Hepatocyte (in vitro differentiated cells): Measurements from ENCODE around the gene COL15A1. TPM values are rescaled to one million over a fixed set of nuclear protein-coding genes. Genes with fewer than 3 reads are reported as not detected.

Experiments
- DNase-seq: peaks from one replicate; pipeline ENCODE4 v3.0.0-alpha.2; 2016; ENCODE audit warnings: low spot score
- H2AFZ ChIP-seq: fragments of 200-600 bp; sonication (generic); 2 replicates; pipeline ENCODE4 v1.6.0; 2016; ENCODE audit warnings: antibody characterized with exemption, mild to moderate bottlenecking
- H3K27ac ChIP-seq: fragments of 200-600 bp; sonication (generic); 2 replicates; pipeline ENCODE4 v1.5.1; 2016; ENCODE audit warnings: mild to moderate bottlenecking
- H3K27me3 ChIP-seq: fragments of 200-600 bp; sonication (generic); 2 replicates; pipeline ENCODE4 v1.6.1; 2016
- H3K36me3 ChIP-seq: fragments of 200-600 bp; sonication (generic); replicated peaks from 2 replicates; pipeline ENCODE4 v1.5.1; 2016; ENCODE audit warnings: low read depth; ENCODE audit not compliant: insufficient read depth
- H3K4me1 ChIP-seq: fragments of 200-600 bp; sonication (generic); 2 replicates; pipeline ENCODE4 v1.5.1; 2016; ENCODE audit warnings: mild to moderate bottlenecking, moderate library complexity; ENCODE audit not compliant: insufficient read depth
- H3K4me2 ChIP-seq: fragments of 200-600 bp; sonication (generic); 2 replicates; pipeline ENCODE4 v1.6.0; 2016
- H3K4me3 ChIP-seq: fragments of 200-600 bp; sonication (generic); 2 replicates; pipeline ENCODE4 v1.5.1; 2016; ENCODE audit warnings: mild to moderate bottlenecking
- H3K79me2 ChIP-seq: fragments of 200-600 bp; sonication (generic); 2 replicates; pipeline ENCODE4 v1.6.0; 2017; ENCODE audit warnings: mild to moderate bottlenecking
- H3K9me2 ChIP-seq: fragments of 200-600 bp; sonication (generic); replicated peaks from 2 replicates; pipeline ENCODE4 v1.6.0; 2017; ENCODE audit warnings: mild to moderate bottlenecking; ENCODE audit not compliant: insufficient read depth
- H3K9me3 ChIP-seq: fragments of 200-600 bp; sonication (generic); 2 replicates; pipeline ENCODE4 v1.5.1; 2016; ENCODE audit warnings: low read depth, mild to moderate bottlenecking
- H4K20me1 ChIP-seq: fragments of 200-600 bp; sonication (generic); 2 replicates; pipeline ENCODE4 v1.6.0; 2016; ENCODE audit warnings: mild to moderate bottlenecking; ENCODE audit not compliant: insufficient read depth, poor library complexity, severe bottlenecking
- CTCF ChIP-seq: fragments of 200-600 bp; sonication (generic); IDR thresholded peaks from 2 replicates; pipeline ENCODE4 v1.5.1; 2016; ENCODE audit warnings: antibody characterized with exemption, mild to moderate bottlenecking; ENCODE audit not compliant: poor library complexity
- EZH2 ChIP-seq: fragments of 200-600 bp; sonication (generic); IDR thresholded peaks from 2 replicates; pipeline ENCODE4 v1.6.1; 2016; ENCODE audit warnings: antibody characterized with exemption, mild to moderate bottlenecking, borderline replicate concordance
- EZH2phosphoT487 ChIP-seq: fragments of 200-600 bp; sonication (generic); IDR thresholded peaks from one replicate; pipeline ENCODE4 v1.6.1; 2018; ENCODE audit warnings: antibody characterized with exemption, mild to moderate bottlenecking, low read depth, moderate library complexity; ENCODE audit not compliant: unreplicated experiment, severe bottlenecking
- WGBS: methylation state at CpG from one replicate; pipeline ENCODE4 v1.1.6; 2016; ENCODE audit warnings: low lambda C conversion rate; ENCODE audit errors: missing lambda C conversion rate; 5-methylcytosine and 5-hydroxymethylcytosine counted together
- polyA plus RNA-seq: library from polyadenylated mRNA; unstranded; fragments of >200 nt; fragmentation: Nextera tagmentation; extraction: Ambion mirVana; gene quantifications from 2 replicates; pipeline ENCODE4 v1.2.1, GENCODE V29; 2016
- total RNA-seq: library from RNA; depleted of rRNA; stranded (reverse); fragments of >200 nt; gene quantifications from 2 replicates; pipeline ENCODE4 v1.2.3, GENCODE V29; 2014

The COL15A1 gene
- total and polyA plus RNA-seq, 2 experiments from 2014 or later: 97.6 to 106 TPM

GRCh38 chr9:99023831-99024230, 80.1 kb downstream of the COL15A1 start:
- Histone ChIP-seq H3K27ac (no peak overlapping the region), H2AFZ (no peak overlapping the region), H3K4me3 (no peak overlapping the region), H3K4me2 (no peak overlapping the region), H3K36me3 (no peaks in the 10 kb centered on the region), H3K9me3 (no peaks in the 10 kb centered on the region), H3K27me3 (no peaks in the 10 kb centered on the region), H3K4me1 (peaks cover 4% of the 10 kb centered on the region), H3K79me2 (no peaks in the 10 kb centered on the region), H3K9me2 (no peaks in the 10 kb centered on the region), H4K20me1 (no peaks in the 10 kb centered on the region)
- DNase-seq: peak; percentile 43
- TF ChIP-seq EZH2 (no peak), EZH2phosphoT487 (no peak), CTCF (no peak)
- 94% methylated on average over 1 of the region's 1 CpG for WGBS

GRCh38 chr9:99024959-99025358, 81.3 kb downstream of the COL15A1 start:
- no peaks in the 10 kb centered on the region for H3K36me3 ChIP-seq
- no peak overlapping the region for H3K4me2 ChIP-seq
- no peaks in the 10 kb centered on the region for H3K27me3 ChIP-seq
- no peak overlapping the region for H2AFZ ChIP-seq
- peaks cover 3% of the 10 kb centered on the region for H3K4me1 ChIP-seq
- WGBS: 80% methylated on average over 6 of the region's 6 CpGs
- H3K9me3 ChIP-seq: no peaks in the 10 kb centered on the region
- no peaks in the 10 kb centered on the region for H3K9me2 ChIP-seq
- no peak overlapping the region for H3K27ac ChIP-seq
- no peaks in the 10 kb centered on the region for H3K79me2 ChIP-seq
- H3K4me3 ChIP-seq: no peak overlapping the region
- TF ChIP-seq EZH2 (no peak), CTCF (no peak), EZH2phosphoT487 (no peak)
- no peaks in the 10 kb centered on the region for H4K20me1 ChIP-seq
- DNase-seq: no peak

GRCh38 chr9:99025616-99026270, 82.0 kb downstream of the COL15A1 start:
- H3K9me2 ChIP-seq: no peaks in the 10 kb centered on the region
- H3K9me3 ChIP-seq: no peaks in the 10 kb centered on the region
- no peak overlapping the region for H2AFZ ChIP-seq
- no peaks in the 10 kb centered on the region for H3K4me1 ChIP-seq
- no peaks in the 10 kb centered on the region for H4K20me1 ChIP-seq
- H3K4me2 ChIP-seq: no peak overlapping the region
- DNase-seq: no peak
- no peaks in the 10 kb centered on the region for H3K36me3 ChIP-seq
- H3K4me3 ChIP-seq: no peak overlapping the region
- H3K27ac ChIP-seq: no peak overlapping the region
- TF ChIP-seq EZH2phosphoT487 (no peak), CTCF (no peak), EZH2 (no peak)
- 90% methylated on average over 6 of the region's 6 CpGs for WGBS
- H3K79me2 ChIP-seq: no peaks in the 10 kb centered on the region
- no peaks in the 10 kb centered on the region for H3K27me3 ChIP-seq
